CD4-positive, alpha-beta T cell treated with Interleukin-4 for 4 hours (primary cell): Measurements from ENCODE around the gene NKX1-1.

Experiments
- DNase-seq: peaks from one replicate; pipeline ENCODE4 v3.0.0-alpha.2; 2020

The NKX1-1 gene

GRCh38 chr4:1370321-1371124 lies 35.7 kb downstream of the NKX1-1 start:
- DNase-seq: no peak

- no peak for DNase-seq
Observed at GRCh38 chr4:1369479-1370079, 36.7 kb downstream of the NKX1-1 start.

GRCh38 chr4:1369091-1369450 lies 37.2 kb downstream of the NKX1-1 start:
- DNase-seq: no peak

- no peak for DNase-seq
Observed at GRCh38 chr4:1368421-1369090, 37.7 kb downstream of the NKX1-1 start.

- DNase-seq: no peak
Observed at GRCh38 chr4:1367936-1368289, 38.3 kb downstream of the NKX1-1 start.

- DNase-seq: no peak
Observed at GRCh38 chr4:1367230-1367935, 38.9 kb downstream of the NKX1-1 start.

- no peak for DNase-seq
Observed at GRCh38 chr4:1366371-1367229, 39.6 kb downstream of the NKX1-1 start.

GRCh38 chr4:1365271-1366178 lies 40.7 kb downstream of the NKX1-1 start:
- DNase-seq: no peak

GRCh38 chr4:1364748-1365147 lies 41.5 kb downstream of the NKX1-1 start:
- no peak for DNase-seq

- DNase-seq: no peak
Observed at GRCh38 chr4:1364217-1364616, 42.0 kb downstream of the NKX1-1 start.

GRCh38 chr4:1363513-1363912 lies 42.7 kb downstream of the NKX1-1 start:
- no peak for DNase-seq

GRCh38 chr4:1362521-1362920 lies 43.7 kb downstream of the NKX1-1 start:
- DNase-seq: no peak

GRCh38 chr4:1362046-1362445 lies 44.2 kb downstream of the NKX1-1 start:
- DNase-seq: no peak

GRCh38 chr4:1361431-1361830 lies 44.8 kb downstream of the NKX1-1 start:
- DNase-seq: no peak

GRCh38 chr4:1360423-1361283 lies 45.6 kb downstream of the NKX1-1 start:
- DNase-seq: no peak

- DNase-seq: no peak
Observed at GRCh38 chr4:1359976-1360375, 46.3 kb downstream of the NKX1-1 start.

GRCh38 chr4:1359144-1359501 lies 47.1 kb downstream of the NKX1-1 start:
- no peak for DNase-seq

- no peak for DNase-seq
Observed at GRCh38 chr4:1358421-1359143, 47.7 kb downstream of the NKX1-1 start.

- no peak for DNase-seq
Observed at GRCh38 chr4:1357356-1358248, 48.6 kb downstream of the NKX1-1 start.
